Measurements from ENCODE around the gene CUL1.

Gene CUL1

DNA sequence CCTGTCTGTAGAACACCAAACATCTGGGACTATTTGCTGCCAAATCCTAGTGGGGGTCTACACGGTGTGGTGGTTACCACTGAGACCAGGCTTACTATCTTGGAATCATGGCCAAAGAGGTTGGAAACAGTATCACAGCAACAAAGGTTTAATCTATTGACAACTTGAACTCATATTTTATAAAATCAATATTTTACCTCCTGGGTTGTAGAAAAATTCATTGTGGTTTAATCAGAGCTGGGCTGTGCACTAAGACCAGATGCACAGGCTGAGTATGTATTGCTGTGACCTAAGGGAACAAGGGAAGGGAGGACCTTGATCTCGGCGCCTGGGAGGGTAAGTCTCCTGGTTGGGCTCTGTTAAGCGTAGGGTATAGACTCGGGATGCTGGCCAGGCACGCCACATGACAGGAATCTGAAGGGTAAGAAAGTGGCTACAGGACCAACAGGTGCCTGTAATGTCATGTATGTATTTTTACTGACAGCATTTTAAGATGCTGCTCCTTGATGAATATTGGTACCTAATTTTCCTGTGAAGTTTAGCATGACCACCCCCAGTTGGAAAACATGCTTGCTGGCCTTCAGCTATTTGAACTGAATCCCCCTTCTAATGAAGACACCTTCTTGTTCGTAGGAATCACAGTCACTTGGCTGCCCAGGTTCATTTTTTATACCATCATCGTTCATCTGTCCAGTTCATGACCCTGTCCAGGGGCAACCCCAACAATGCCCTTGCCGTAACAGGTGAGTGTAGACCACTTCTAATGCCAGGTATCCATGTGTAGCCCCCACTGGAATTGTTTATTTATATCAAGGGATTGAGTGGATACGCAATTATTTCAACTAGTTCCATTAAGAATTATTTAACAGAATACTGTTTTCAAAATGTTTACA lies 105.9 kb downstream of the CUL1 start:
- no peaks in the 10 kb centered on the region for H3K4me1 ChIP-seq (ENCODE audit: control insufficient read depth, insufficient read depth, low read length, unreplicated experiment)
- H3K79me2 ChIP-seq (ENCODE audit: control insufficient read depth, insufficient read depth, low read length, unreplicated experiment) = no peaks in the 10 kb centered on the region
- H3K4me3 ChIP-seq (ENCODE audit: low read depth, low read length) = no peak overlapping the region
- H2AFZ ChIP-seq (ENCODE audit: low read length, unreplicated experiment) = no peak overlapping the region
- no peaks in the 10 kb centered on the region; the same call in 1 of the 2 replicates for H3K36me3 ChIP-seq (ENCODE audit: insufficient read depth, low read length)
- no peak overlapping the region for H3K27ac ChIP-seq (ENCODE audit: low read depth, low read length)
- H3K27me3 ChIP-seq (ENCODE audit: insufficient read depth, low read length) = no peaks in the 10 kb centered on the region

DNA sequence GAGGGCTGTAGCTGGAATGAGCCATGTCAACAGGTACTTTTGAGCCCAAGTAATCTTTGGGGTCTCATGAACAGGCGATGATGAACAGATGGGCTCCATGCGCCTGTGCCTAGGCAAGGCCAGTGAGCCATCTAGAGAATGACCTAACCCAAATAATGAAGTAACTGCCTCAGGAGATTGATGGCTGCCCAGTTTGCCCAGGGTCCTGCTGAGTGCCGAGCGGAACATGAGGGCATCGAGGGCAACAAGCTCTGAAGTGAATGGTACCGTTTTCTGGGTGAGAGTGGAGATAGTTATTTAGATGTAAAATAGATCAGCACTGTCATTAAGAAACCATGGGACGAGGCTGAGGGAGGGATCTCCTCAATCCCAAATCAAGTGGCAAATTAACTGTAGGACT lies 107.5 kb downstream of the CUL1 start:
- Histone ChIP-seq H3K79me2 (ENCODE audit: control insufficient read depth, insufficient read depth, low read length, unreplicated experiment) (no peaks in the 10 kb centered on the region), H3K27me3 (ENCODE audit: insufficient read depth, low read length) (no peaks in the 10 kb centered on the region), H2AFZ (ENCODE audit: low read length, unreplicated experiment) (no peak overlapping the region), H3K36me3 (ENCODE audit: insufficient read depth, low read length) (no peaks in the 10 kb centered on the region), H3K4me1 (ENCODE audit: control insufficient read depth, insufficient read depth, low read length, unreplicated experiment) (no peaks in the 10 kb centered on the region), H3K4me3 (ENCODE audit: low read depth, low read length) (no peak overlapping the region), H3K27ac (ENCODE audit: low read depth, low read length) (no peak overlapping the region)

DNA sequence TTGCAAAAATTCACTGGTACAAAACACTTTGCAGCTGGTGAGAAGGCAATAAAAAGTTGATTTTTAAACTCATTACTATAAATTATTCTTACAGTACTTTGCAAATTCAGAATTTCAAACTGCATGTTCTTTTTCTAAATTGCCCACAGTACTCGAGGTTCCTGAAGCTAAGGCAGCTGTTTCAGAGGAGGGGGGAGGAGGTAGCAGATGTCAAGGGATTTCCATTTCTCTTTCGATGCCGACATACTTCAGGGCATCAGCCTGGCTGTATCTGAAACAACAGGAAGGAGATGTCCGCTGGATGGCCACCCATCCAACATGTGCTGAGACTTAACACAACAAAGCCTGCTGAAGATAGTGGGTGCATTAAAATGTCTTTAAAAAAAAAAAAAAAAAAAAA lies 108.7 kb downstream of the CUL1 start:
- no peaks in the 10 kb centered on the region for H3K4me1 ChIP-seq (ENCODE audit: control insufficient read depth, insufficient read depth, low read length, unreplicated experiment)
- no peaks in the 10 kb centered on the region for H3K36me3 ChIP-seq (ENCODE audit: insufficient read depth, low read length)
- no peak overlapping the region for H3K27ac ChIP-seq (ENCODE audit: low read depth, low read length)
- no peaks in the 10 kb centered on the region for H3K27me3 ChIP-seq (ENCODE audit: insufficient read depth, low read length)
- no peak overlapping the region for H3K4me3 ChIP-seq (ENCODE audit: low read depth, low read length)
- no peak overlapping the region for H2AFZ ChIP-seq (ENCODE audit: low read length, unreplicated experiment)
- no peaks in the 10 kb centered on the region for H3K79me2 ChIP-seq (ENCODE audit: control insufficient read depth, insufficient read depth, low read length, unreplicated experiment)

DNA sequence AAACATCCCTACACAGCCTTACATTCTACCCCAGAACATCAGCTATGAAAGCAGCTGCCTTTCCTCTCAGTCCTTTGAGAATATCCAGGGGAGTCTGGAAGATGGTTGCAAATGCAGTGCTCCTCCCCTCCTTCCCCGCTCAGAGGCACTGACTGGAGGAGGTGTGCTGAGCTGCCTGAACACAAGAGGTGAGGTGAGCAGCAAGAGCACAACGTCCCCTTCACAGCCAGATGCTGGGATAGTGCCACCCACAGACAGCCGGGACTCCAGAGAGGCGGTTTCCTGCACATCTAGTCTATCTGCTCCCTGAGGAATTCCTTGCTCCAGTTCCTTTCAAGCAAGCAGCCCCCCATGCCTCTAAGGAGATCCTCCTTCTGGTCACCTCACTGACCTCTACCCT lies 111.2 kb downstream of the CUL1 start:
- peaks cover 4% of the 10 kb centered on the region; the same call in 1 of the 2 replicates for H3K36me3 ChIP-seq (ENCODE audit: insufficient read depth, low read length)
- no peak overlapping the region for H3K27ac ChIP-seq (ENCODE audit: low read depth, low read length)
- H3K27me3 ChIP-seq (ENCODE audit: insufficient read depth, low read length) = no peaks in the 10 kb centered on the region
- no peaks in the 10 kb centered on the region for H3K4me1 ChIP-seq (ENCODE audit: control insufficient read depth, insufficient read depth, low read length, unreplicated experiment)
- H3K79me2 ChIP-seq (ENCODE audit: control insufficient read depth, insufficient read depth, low read length, unreplicated experiment) = no peaks in the 10 kb centered on the region
- no peak overlapping the region for H2AFZ ChIP-seq (ENCODE audit: low read length, unreplicated experiment)
- no peak overlapping the region for H3K4me3 ChIP-seq (ENCODE audit: low read depth, low read length)

DNA sequence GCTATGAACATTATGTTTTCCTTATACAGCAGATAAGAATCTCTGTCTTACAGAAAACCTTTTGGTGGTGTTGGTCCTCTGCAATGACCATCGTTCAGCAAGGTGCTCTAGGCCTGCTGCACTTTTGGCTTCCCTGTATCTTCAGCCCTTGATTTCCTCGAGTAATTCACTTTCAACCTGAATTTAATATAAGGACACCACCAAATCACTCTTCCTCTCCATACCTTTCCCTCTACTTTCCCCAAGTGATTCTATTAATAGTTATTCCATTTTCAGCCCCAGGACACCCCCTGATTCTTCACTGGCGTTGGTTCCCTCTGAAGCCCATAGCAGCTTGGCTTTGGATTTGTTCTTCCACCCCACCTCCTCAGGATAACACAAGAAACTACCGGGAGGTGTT lies 113.2 kb downstream of the CUL1 start:
- H3K4me1 ChIP-seq (ENCODE audit: control insufficient read depth, insufficient read depth, low read length, unreplicated experiment) = no peaks in the 10 kb centered on the region
- H3K27me3 ChIP-seq (ENCODE audit: insufficient read depth, low read length) = no peaks in the 10 kb centered on the region
- no peak overlapping the region for H3K4me3 ChIP-seq (ENCODE audit: low read depth, low read length)
- H3K79me2 ChIP-seq (ENCODE audit: control insufficient read depth, insufficient read depth, low read length, unreplicated experiment) = no peaks in the 10 kb centered on the region
- H3K27ac ChIP-seq (ENCODE audit: low read depth, low read length) = no peak overlapping the region
- H3K36me3 ChIP-seq (ENCODE audit: insufficient read depth, low read length) = peaks cover 5% of the 10 kb centered on the region; the same call in 1 of the 2 replicates
- no peak overlapping the region for H2AFZ ChIP-seq (ENCODE audit: low read length, unreplicated experiment)

DNA sequence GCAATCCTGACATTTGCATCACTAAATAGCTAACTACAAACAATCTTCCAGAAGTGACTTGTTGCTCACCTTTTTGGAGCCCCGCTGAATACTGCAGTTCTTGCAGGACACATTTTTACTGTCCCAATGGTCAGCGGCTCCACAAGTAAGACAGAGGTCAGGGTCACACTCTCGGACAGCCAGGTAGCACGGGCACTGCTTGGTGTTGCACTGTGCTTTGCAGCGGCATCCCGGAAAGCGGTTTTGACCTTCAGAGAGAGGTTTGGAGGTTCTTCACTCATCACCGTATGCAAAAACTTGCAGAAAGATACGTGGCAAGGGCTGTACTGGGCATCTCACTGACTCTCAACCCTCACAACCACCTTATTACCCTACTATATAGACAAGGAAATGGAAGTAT lies 115.2 kb downstream of the CUL1 start:
- Histone ChIP-seq H3K4me3 (ENCODE audit: low read depth, low read length) (no peak overlapping the region), H3K27me3 (ENCODE audit: insufficient read depth, low read length) (no peaks in the 10 kb centered on the region), H2AFZ (ENCODE audit: low read length, unreplicated experiment) (no peak overlapping the region), H3K79me2 (ENCODE audit: control insufficient read depth, insufficient read depth, low read length, unreplicated experiment) (no peaks in the 10 kb centered on the region), H3K36me3 (ENCODE audit: insufficient read depth, low read length) (peaks cover 10% of the 10 kb centered on the region; the same call in 1 of the 2 replicates), H3K27ac (ENCODE audit: low read depth, low read length) (no peak overlapping the region), H3K4me1 (ENCODE audit: control insufficient read depth, insufficient read depth, low read length, unreplicated experiment) (peaks cover 6% of the 10 kb centered on the region)

DNA sequence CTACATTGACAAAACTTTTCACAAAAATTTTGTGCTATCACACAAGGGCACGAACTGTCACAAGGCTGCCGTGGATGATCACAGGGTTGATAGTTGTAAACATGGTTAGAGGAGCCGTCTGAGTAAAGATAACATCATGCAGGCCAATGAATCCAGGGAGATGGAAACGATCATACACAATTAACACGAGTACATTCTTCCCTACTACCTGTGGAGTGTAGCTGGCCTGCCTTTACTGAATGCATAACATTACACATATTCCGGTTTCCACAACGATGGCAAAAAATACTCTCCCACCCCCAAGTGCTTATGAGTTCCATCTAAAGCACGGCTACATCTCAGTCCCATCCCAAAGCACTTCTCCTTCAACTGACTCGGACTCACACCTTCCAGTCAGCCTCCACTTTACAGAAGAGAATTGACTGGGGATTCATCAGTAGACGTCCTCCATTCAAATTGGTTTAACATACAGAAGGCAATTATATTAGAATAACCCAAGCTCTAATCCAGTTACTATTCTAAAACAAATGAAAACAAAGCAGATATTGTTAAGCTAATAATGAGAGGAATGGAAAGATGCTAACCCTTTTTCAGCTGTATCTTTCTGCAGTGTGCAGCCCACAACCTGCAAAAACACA lies 116.3 kb downstream of the CUL1 start:
- H3K27me3 ChIP-seq (ENCODE audit: insufficient read depth, low read length) = no peaks in the 10 kb centered on the region
- peaks cover 18% of the 10 kb centered on the region for H3K4me1 ChIP-seq (ENCODE audit: control insufficient read depth, insufficient read depth, low read length, unreplicated experiment)
- no peaks in the 10 kb centered on the region for H3K79me2 ChIP-seq (ENCODE audit: control insufficient read depth, insufficient read depth, low read length, unreplicated experiment)
- H3K27ac ChIP-seq (ENCODE audit: low read depth, low read length) = no peak overlapping the region
- no peak overlapping the region for H3K4me3 ChIP-seq (ENCODE audit: low read depth, low read length)
- H2AFZ ChIP-seq (ENCODE audit: low read length, unreplicated experiment) = no peak overlapping the region
- H3K36me3 ChIP-seq (ENCODE audit: insufficient read depth, low read length) = peaks cover 15% of the 10 kb centered on the region

DNA sequence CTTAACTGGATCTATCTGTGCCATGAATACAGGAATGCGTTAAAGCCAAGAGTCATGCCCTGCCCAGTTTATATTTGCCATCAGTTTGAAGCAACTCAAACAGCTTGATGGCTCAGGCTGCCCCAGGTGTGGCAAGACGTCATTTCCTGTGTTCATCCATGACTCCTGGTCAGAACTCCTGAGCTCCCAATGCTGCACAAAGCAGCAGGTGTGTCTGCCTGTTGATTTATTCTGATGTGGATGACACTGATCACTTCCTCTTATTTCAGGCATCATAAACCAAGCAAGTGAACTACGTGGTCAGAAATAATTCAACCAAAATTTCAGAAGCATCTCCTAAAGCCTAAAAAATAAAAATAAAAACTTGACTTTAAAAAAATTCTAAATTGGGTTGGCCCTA lies 116.9 kb downstream of the CUL1 start:
- peaks cover 15% of the 10 kb centered on the region for H3K36me3 ChIP-seq (ENCODE audit: insufficient read depth, low read length)
- no peak overlapping the region for H3K27ac ChIP-seq (ENCODE audit: low read depth, low read length)
- no peak overlapping the region for H2AFZ ChIP-seq (ENCODE audit: low read length, unreplicated experiment)

DNA sequence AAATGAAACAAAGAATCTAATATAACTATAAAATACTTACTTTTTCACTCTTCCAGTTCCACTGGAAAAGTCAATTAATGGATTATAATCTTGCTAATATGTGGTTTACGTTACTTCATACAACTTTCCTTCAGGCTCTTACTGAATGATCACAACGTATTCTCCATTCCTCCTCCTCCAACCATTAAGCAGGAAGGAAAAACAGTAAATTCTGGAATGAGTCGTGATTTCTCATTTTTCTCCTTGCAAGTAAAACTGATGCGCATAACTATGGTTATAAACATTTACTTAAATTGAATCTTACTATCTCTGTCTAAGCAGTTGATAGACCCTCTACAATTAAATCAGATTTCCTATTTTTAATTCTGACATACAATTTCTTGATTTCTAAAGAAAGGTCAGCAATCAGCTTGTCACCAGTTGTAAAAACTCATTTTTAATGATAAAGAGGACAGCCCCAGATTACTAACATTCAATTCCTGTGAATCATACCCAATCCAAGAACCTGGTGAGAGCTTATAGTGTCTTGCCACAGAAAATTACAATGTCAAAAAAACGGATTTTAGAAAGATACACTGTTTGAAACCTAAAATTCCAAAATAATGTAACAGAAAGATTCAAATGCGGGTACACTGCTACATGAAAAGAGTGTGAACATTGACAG lies 121.1 kb downstream of the CUL1 start:
- Histone ChIP-seq H3K4me3 (ENCODE audit: low read depth, low read length) (peak overlapping the region; percentile 10; the same call in 1 of the 2 replicates), H3K79me2 (ENCODE audit: control insufficient read depth, insufficient read depth, low read length, unreplicated experiment) (no peaks in the 10 kb centered on the region), H3K36me3 (ENCODE audit: insufficient read depth, low read length) (peaks cover 11% of the 10 kb centered on the region), H3K4me1 (ENCODE audit: control insufficient read depth, insufficient read depth, low read length, unreplicated experiment) (peaks cover 29% of the 10 kb centered on the region), H3K27ac (ENCODE audit: low read depth, low read length) (peak overlapping the region; percentile 41), H3K27me3 (ENCODE audit: insufficient read depth, low read length) (no peaks in the 10 kb centered on the region), H2AFZ (ENCODE audit: low read length, unreplicated experiment) (no peak overlapping the region)

More for the DNA sequence above, 116.9 kb downstream of the CUL1 start:
- H3K4me3 ChIP-seq (ENCODE audit: low read depth, low read length) = no peak overlapping the region
- H3K4me1 ChIP-seq (ENCODE audit: control insufficient read depth, insufficient read depth, low read length, unreplicated experiment) = peaks cover 24% of the 10 kb centered on the region
- no peaks in the 10 kb centered on the region for H3K27me3 ChIP-seq (ENCODE audit: insufficient read depth, low read length)
- H3K79me2 ChIP-seq (ENCODE audit: control insufficient read depth, insufficient read depth, low read length, unreplicated experiment) = no peaks in the 10 kb centered on the region

DNA sequence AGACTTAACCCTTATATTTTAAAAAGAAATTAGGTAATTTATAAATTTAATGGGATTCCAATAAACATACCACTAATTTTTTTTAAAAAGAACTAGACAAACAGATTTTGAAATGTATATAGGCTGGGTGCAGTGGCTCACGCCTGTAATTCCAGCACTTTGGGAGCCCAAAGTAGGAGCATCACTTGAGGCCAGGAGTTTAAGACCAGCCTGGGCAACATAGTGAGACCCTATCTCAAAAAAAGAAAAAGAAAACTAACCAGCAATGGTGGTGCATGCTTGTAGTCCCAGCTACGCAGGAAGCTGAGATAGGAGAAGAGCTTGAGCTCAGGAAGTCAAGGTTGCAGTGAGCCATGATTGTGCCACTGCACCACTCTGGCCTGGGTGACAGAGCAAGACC lies 122.7 kb downstream of the CUL1 start:
- Histone ChIP-seq H3K79me2 (ENCODE audit: control insufficient read depth, insufficient read depth, low read length, unreplicated experiment) (no peaks in the 10 kb centered on the region), H3K36me3 (ENCODE audit: insufficient read depth, low read length) (peaks cover 11% of the 10 kb centered on the region), H3K4me3 (ENCODE audit: low read depth, low read length) (no peak overlapping the region), H2AFZ (ENCODE audit: low read length, unreplicated experiment) (no peak overlapping the region), H3K4me1 (ENCODE audit: control insufficient read depth, insufficient read depth, low read length, unreplicated experiment) (peaks cover 29% of the 10 kb centered on the region), H3K27me3 (ENCODE audit: insufficient read depth, low read length) (no peaks in the 10 kb centered on the region), H3K27ac (ENCODE audit: low read depth, low read length) (no peak overlapping the region)

All from ACC112 (cell line).